ENCODE measurements around the gene GALNTL6. TPM values are rescaled to one million over a fixed set of nuclear protein-coding genes. Genes with fewer than 3 reads are reported as not detected.
A peak's percentile ranks its signal among the peaks of the same experiment; 100 is the strongest.
"Not testable (repeated sequence)": the region's sequence is repeated elsewhere in the genome, so short reads cannot be mapped to it uniquely, and the experiment has no call there.

Gene GALNTL6
- polyA plus RNA-seq, 3 donors, result 0.79 to 1.5 (median 1.0) TPM

GRCh38 chr4:172997217-172997609 is 1184.0 kb downstream of the GALNTL6 start:
- no peak for DNase-seq (ENCODE audit: extremely low read depth in 1 of 11, low read depth in 9 of 11, low spot score in 4 of 11)

- no peak for DNase-seq (ENCODE audit: extremely low read depth in 1 of 11, low read depth in 9 of 11, low spot score in 4 of 11)
Observed at GRCh38 chr4:172997856-172998255, 1184.7 kb downstream of the GALNTL6 start.

DNA sequence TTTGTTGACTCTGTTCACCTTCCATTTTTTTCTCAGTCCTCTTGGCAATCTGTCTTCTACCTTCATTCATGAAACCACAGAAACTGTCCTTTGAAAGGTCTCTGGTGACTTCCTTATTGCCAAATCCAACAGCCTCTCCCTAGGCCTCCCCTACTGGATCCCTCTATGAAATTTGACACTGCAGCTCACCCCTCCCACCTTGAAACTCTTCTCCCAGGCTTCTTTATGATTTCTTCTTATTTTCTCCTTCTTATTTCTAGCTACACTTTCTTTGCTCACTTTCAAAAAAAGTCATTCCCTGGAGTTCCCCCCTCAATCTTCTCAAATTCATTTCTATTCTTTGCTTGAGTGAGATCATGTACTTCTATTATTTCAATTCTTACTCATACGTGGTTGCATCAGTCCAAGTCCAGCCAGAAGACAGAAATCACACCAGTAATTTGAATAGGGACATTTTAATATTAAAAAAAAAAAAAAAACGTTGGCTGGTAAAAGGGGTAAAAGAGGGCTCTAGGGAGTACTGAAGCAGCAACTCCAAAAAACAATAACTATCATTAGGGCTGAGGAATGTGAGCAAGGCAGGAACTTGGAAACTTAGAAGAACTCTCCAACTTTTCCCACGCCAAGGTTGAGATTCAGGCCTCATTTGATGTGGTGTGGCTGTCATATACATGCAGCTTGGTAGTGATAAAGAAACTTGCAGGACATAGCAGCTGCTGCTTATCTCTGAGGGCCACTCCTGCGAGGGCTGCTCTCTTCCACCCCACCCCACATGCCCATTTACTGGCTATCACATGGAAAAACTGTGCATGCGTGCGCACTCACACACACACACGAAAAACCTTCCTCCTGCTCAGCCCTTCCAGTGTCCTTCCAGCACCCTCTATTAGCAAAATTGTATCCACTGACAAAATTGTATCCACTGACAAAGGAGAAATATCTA is 1185.6 kb downstream of the GALNTL6 start:
- no peak for DNase-seq (ENCODE audit: extremely low read depth in 1 of 11, low read depth in 9 of 11, low spot score in 4 of 11)

GRCh38 chr4:173001571-173001970 is 1188.4 kb downstream of the GALNTL6 start:
- DNase-seq (ENCODE audit: extremely low read depth in 1 of 11, low read depth in 9 of 11, low spot score in 4 of 11), result no peak

DNA sequence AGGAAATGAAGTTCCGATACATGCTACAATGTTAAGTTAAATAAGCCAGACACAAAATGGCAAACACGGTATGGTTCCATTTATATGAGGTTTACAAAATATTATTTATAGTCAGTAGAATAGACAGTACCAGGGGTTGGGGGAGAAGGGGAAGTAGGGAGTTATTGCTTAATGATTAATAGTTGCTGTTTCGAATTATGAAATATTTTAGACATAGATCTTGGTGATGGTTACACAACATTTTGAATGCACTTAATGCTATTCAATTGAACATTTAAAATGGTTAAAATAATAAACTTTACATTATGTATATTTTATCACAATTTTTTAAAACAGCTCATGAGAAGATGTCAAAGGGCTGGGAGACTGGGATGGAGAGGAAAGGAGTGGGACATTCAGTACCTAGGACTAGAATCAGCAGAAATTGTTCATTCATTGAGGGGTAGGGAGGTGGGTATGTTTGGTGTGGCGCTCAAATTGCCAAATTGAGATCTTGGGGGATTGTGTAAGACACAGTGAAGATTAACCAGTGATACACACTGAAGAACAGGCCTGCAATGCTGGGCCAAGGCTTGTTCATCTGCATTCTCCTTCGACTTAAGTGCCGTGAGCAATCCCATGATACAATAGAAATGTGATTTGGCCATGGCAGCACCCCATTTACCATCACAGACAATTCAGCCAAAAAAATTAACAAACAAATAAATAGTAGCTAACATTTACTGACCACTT is 1189.8 kb downstream of the GALNTL6 start:
- DNase-seq (ENCODE audit: extremely low read depth in 1 of 11, low read depth in 9 of 11, low spot score in 4 of 11), result no peak

GRCh38 chr4:173005912-173006633 is 1192.9 kb downstream of the GALNTL6 start:
- DNase-seq (ENCODE audit: extremely low read depth in 1 of 11, low read depth in 9 of 11, low spot score in 4 of 11), result no peak

GRCh38 chr4:173008436-173008835 is 1195.2 kb downstream of the GALNTL6 start:
- DNase-seq (ENCODE audit: extremely low read depth in 1 of 11, low read depth in 9 of 11, low spot score in 4 of 11), result no peak

DNA sequence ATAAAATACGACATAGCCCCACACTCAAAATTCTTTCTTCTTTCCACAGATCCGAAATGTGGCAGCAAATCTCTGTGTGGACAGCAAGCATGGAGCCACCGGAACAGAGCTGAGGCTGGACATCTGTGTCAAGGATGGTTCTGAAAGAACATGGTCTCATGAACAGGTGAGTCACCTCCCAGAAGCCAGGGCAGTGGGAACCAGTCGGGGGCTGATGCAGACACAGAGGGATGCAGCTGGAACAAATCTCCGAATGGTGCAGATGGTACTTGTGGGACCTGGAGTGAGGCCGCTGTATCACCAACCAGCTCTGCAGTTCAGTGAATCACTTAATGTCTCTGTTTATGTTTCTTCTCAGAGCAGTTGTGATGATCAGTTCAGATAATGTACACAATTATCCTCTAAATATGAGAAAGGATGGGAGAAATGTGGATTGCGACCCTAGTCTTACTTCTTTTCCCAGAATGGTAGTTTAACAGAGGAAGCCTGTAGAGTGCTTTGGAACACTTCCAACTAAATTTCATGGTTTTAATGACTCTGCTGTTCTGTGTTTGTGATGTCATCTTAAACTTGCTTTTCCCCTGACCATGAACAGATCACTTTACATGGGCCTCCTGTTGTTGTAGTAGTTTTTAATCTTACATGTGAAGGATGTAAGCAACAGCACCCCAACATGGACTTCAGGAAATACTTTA is 1196.1 kb downstream of the GALNTL6 start:
- DNase-seq (ENCODE audit: extremely low read depth in 1 of 11, low read depth in 9 of 11, low spot score in 4 of 11), result no peak

DNA sequence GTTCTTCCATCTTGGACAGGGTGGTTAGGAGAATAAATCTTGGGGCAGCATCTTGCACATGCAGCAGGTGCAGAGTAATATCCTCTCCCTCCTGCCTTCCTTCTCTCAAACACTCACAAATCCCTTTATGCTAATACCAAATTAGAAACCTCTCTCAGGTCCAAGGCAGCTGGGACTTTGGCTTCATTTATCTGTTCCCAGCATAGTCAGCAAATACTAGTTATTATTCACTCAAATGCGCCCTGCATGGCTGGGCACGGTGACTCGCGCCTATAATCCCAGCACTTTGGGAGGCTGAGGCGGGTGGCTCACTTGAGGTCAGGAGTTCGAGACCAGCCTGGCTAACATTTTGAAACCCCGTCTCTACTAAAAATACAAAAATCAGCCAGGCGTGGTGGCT is 1199.4 kb downstream of the GALNTL6 start:
- DNase-seq (ENCODE audit: extremely low read depth in 1 of 11, low read depth in 9 of 11, low spot score in 4 of 11), result no peak

GRCh38 chr4:173013232-173013930 is 1200.2 kb downstream of the GALNTL6 start:
- DNase-seq (ENCODE audit: extremely low read depth in 1 of 11, low read depth in 9 of 11, low spot score in 4 of 11), result peak in 10 of 11 donors; percentile 17 to 51 (median 33)

DNA sequence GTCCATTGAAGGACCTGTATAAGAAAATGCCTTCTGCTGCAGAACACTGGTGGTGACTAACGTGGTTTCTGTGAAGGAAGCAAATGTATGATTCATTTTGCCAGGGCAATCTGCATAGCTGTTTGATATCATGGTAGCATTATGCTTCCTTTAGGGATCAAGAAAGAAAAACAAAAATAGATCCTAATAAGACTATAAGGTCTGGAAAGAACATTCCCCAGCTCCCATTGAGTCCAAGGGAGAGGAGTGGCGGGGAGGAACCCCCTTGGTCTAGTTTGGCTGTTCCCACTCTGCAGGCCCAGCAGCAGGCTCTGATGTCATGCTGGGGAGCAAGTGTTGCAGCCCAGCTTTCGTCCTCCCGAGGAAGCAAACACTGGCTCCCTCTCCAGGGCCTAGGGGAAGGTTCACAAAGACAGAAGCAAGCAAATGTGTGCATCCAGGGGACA is 1200.9 kb downstream of the GALNTL6 start:
- DNase-seq (ENCODE audit: extremely low read depth in 1 of 11, low read depth in 9 of 11, low spot score in 4 of 11), result no peak

DNA sequence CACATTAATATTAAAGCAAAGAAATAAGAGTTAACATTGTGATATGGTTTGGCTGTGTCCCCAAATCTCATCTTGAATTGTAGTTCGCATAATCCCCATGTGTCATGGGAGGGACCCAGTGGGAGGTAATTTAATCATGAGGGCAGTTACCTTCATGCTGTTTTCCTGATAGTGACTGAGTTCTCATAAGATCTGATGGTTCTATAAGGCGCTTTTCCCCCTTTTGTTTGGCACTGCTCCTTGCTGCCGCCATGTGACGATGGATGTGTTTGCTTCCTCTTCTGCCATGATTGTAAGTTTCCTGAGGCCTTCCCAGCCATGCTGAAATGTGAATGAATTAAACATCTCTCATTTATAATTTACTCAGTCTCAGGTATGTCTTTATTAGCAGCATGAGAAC is 1201.6 kb downstream of the GALNTL6 start:
- no peak for DNase-seq (ENCODE audit: extremely low read depth in 1 of 11, low read depth in 9 of 11, low spot score in 4 of 11)

GRCh38 chr4:173017802-173018201 is 1204.6 kb downstream of the GALNTL6 start:
- no peak for DNase-seq (ENCODE audit: extremely low read depth in 1 of 11, low read depth in 9 of 11, low spot score in 4 of 11)

DNA sequence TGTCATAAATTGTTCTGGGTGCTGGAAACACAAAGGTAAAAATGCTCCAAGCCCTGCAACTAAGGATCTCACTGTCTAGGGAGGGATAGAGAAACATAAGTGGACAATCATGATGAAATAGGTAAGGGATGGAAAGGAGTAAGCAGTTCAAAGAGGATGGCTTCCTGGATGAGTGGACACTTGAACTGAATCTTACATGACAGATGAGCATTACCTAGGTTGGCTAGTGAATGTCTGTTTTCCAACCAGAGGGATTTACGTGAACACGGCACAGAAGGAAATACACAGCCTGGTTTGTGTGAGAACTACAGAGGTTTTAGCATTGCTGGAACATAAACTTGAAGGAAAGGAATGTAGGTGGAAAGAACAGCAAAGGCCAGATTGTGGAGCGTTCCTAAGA is 1205.2 kb downstream of the GALNTL6 start:
- DNase-seq (ENCODE audit: extremely low read depth in 1 of 11, low read depth in 9 of 11, low spot score in 4 of 11), result no peak

- DNase-seq (ENCODE audit: extremely low read depth in 1 of 11, low read depth in 9 of 11, low spot score in 4 of 11), result no peak
Observed at GRCh38 chr4:173019664-173020063, 1206.5 kb downstream of the GALNTL6 start.

DNA sequence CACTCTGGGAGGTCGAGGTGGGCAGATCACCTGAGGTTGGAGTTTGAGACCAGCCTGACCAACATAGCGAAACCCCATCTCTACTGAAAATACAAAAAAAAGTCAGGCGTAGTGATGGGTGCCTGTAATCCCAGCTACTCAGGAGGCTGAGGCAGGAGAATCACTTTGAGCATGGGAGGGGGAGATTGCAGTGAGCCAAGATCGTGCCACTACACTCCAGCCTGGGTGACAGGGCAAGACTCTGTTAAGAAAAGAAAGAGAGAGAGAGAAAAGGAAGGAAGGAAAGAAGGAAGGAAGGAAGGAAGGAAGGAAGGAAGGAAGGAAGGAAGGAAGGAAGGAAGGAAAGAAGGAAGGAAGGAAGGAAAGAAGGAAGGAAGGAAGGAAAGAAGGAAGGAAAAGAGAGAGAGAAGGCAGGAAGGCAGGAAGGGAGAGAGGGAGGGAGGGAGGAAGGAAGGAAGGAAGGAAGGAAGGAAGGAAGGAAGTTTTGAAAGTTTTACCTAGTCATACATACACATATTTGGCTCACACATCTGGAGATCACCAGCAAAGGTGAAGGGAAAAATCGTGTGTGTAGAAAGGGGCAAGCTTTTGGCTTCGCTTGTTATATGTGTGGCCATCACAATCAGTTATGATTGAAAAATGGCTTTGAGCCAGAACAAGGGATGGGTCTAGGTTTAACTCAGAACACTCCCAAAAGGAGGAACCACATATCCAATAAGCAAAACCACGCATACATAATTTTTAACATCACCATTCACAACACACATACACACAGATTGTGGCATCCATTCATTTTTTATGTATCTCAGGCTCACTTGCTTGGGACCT is 1208.8 kb downstream of the GALNTL6 start:
- DNase-seq (ENCODE audit: extremely low read depth in 1 of 11, low read depth in 9 of 11, low spot score in 4 of 11), result not testable (repeated sequence)

DNA sequence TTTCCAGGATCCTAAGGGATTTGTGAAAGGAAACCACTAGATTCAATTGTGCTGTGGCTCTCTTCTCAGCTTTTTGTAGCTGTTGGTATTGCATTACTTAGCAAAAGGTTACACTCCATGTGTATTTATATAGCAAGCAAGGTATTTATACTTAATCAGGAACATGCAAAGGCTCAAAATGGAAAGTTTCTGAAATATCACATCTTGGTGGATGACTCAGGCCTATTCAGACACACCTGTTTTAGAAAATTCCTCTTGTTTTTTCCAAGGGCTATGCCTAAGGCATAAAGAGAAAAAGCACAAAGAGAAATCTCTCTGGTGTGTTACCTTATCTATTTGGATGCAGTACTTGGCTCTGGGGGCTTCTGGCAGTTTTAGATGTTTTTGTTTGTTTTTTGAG is 1211.0 kb downstream of the GALNTL6 start:
- no peak for DNase-seq (ENCODE audit: extremely low read depth in 1 of 11, low read depth in 9 of 11, low spot score in 4 of 11)

All from renal cortex interstitium (tissue), 11 donors.